IMR-90 (cell line): ENCODE results near the gene REXO1. TPM values are rescaled to one million over a fixed set of nuclear protein-coding genes. Genes with fewer than 3 reads are reported as not detected.
"Not testable (repeated sequence)": the region's sequence is repeated elsewhere in the genome, so short reads cannot be mapped to it uniquely, and the experiment has no call there.

Experiments used
- ATAC-seq: fragments of 200-7000 bp; cut with Tn5 transposase; 2 replicates; pipeline ENCODE4 v1.9.1; 2020; ENCODE audit warnings: low read depth, mild to moderate bottlenecking, moderate library complexity
- BruUV-seq: library from RNA; stranded (reverse); fragments of 400-500 nt; replicated peaks from 2 replicates; lab custom pipeline; 2021; lab: Mats Ljungman, UMichigan
- CTCF ChIA-PET: fragments of 300-600 bp; formaldehyde crosslinking; extraction: SDS; loops from one replicate; lab custom pipeline; 2021; ENCODE audit warnings: antibody characterized with exemption; lab: Yijun Ruan, JAX
- POLR2A ChIA-PET: fragments of 300-600 bp; sonication (Branson Sonifier 250); formaldehyde crosslinking; loops from one replicate; lab custom pipeline; 2022; ENCODE audit warnings: antibody characterized with exemption; ENCODE audit not compliant: unreplicated experiment; lab: Charles Lee
- DNase-seq: peaks from one replicate; pipeline ENCODE4 v3.0.0; 2013
- H2AFZ ChIP-seq: replicated peaks from 2 replicates; pipeline ENCODE3; 2013; ENCODE audit warnings: low read length, mild to moderate bottlenecking; ENCODE audit not compliant: poor library complexity
- H2AK5ac ChIP-seq: 2 replicates; pipeline ENCODE4 v1.6.1; 2013; ENCODE audit warnings: low read depth, low read length, inconsistent platforms
- H2AK9ac ChIP-seq: replicated peaks from 2 replicates; pipeline ENCODE3; 2013; ENCODE audit warnings: mild to moderate bottlenecking, low read depth, low read length, moderate library complexity; ENCODE audit not compliant: poor library complexity
- H2BK120ac ChIP-seq: 2 replicates; pipeline ENCODE4 v1.6.1; 2013; ENCODE audit warnings: low read depth, low read length, inconsistent platforms
- H2BK15ac ChIP-seq: 3 replicates; pipeline ENCODE4 v1.6.1; 2013; ENCODE audit warnings: low read depth, low read length, inconsistent platforms
- H2BK20ac ChIP-seq: 2 replicates; pipeline ENCODE4 v1.6.1; 2013; ENCODE audit warnings: low read depth, mild to moderate bottlenecking, inconsistent platforms, low read length, moderate library complexity
- H2BK5ac ChIP-seq: 2 replicates; pipeline ENCODE4 v1.6.1; 2013; ENCODE audit warnings: mild to moderate bottlenecking, low read depth, low read length, inconsistent platforms; ENCODE audit not compliant: poor library complexity, severe bottlenecking
- H3K14ac ChIP-seq: replicated peaks from 2 replicates; pipeline ENCODE4 v1.6.1; 2013; ENCODE audit warnings: low read depth, low read length, inconsistent platforms
- H3K18ac ChIP-seq: 2 replicates; pipeline ENCODE4 v1.6.1; 2013; ENCODE audit warnings: low read depth, low read length, control low read depth
- H3K23ac ChIP-seq: 2 replicates; pipeline ENCODE4 v1.6.1; 2013; ENCODE audit warnings: low read depth, low read length, inconsistent platforms
- H3K27ac ChIP-seq: 2 replicates; pipeline ENCODE4 v1.5.1; 2013; ENCODE audit warnings: mild to moderate bottlenecking, control low read depth, low read length; ENCODE audit not compliant: insufficient read depth
- H3K27me3 ChIP-seq: 2 replicates; pipeline ENCODE4 v1.6.1; 2013; ENCODE audit warnings: low read length; ENCODE audit not compliant: control insufficient read depth, insufficient read depth
- H3K36me3 ChIP-seq: 2 replicates; pipeline ENCODE4 v1.6.1; 2013; ENCODE audit warnings: low read length, mixed read lengths; ENCODE audit not compliant: control insufficient read depth, insufficient read depth
- H3K4ac ChIP-seq: 2 replicates; pipeline ENCODE4 v1.6.1; 2013; ENCODE audit warnings: low read depth, low read length, inconsistent platforms
- H3K4me1 ChIP-seq: 2 replicates; pipeline ENCODE4 v1.6.1; 2013; ENCODE audit warnings: low read length, mixed read lengths; ENCODE audit not compliant: control insufficient read depth, insufficient read depth
- H3K4me2 ChIP-seq: 2 replicates; pipeline ENCODE4 v1.6.1; 2013; ENCODE audit warnings: low read depth, mild to moderate bottlenecking, control low read depth, low read length, moderate library complexity
- H3K4me3 ChIP-seq: 2 replicates; pipeline ENCODE4 v1.5.1; 2013; ENCODE audit warnings: low read depth, mild to moderate bottlenecking, control low read depth, low read length, moderate library complexity; ENCODE audit not compliant: insufficient read depth
- H3K56ac ChIP-seq: 2 replicates; pipeline ENCODE4 v1.6.1; 2013; ENCODE audit warnings: low read length, inconsistent platforms; ENCODE audit not compliant: insufficient read depth; ENCODE audit errors: extremely low read depth
- H3K79me1 ChIP-seq, 2 experiments: 2 replicates each; pipeline ENCODE4 v1.6.1; 2013; ENCODE audit warnings: low read length in 2 of 2, inconsistent platforms in 1 of 2, low read depth in 1 of 2
- H3K9ac ChIP-seq: 2 replicates; pipeline ENCODE4 v1.6.1; 2013; ENCODE audit warnings: low read depth, low read length, control low read depth
- H3K9me1 ChIP-seq: 2 replicates; pipeline ENCODE4 v1.6.1; 2013; ENCODE audit warnings: low read length, inconsistent platforms; ENCODE audit not compliant: insufficient read depth
- H3K9me3 ChIP-seq: 2 replicates; pipeline ENCODE4 v1.6.1; 2013; ENCODE audit warnings: low read length; ENCODE audit not compliant: control insufficient read depth, insufficient read depth
- H4K20me1 ChIP-seq: 2 replicates; pipeline ENCODE4 v1.6.1; 2013; ENCODE audit warnings: low read length, inconsistent platforms; ENCODE audit not compliant: insufficient read depth
- H4K5ac ChIP-seq: 2 replicates; pipeline ENCODE4 v1.6.1; 2013; ENCODE audit warnings: mild to moderate bottlenecking, low read depth, low read length, control low read depth
- H4K8ac ChIP-seq, 2 experiments: 2 replicates each; pipeline ENCODE4 v1.6.1; 2013; ENCODE audit warnings: low read depth in 2 of 2, low read length in 2 of 2, control low read depth in 1 of 2, inconsistent platforms in 1 of 2
- H4K91ac ChIP-seq: 2 replicates; pipeline ENCODE4 v1.6.1; 2013; ENCODE audit warnings: low read depth, low read length, inconsistent platforms; ENCODE audit not compliant: insufficient read depth
- WGBS, 2 experiments: methylation state at CpG; one replicate each; pipeline versions ENCODE4 v1.1.5 to v1.1.7; 2013; ENCODE audit warnings: missing lambda C conversion rate in 2 of 2; ENCODE audit not compliant: insufficient read length in 1 of 2; ENCODE audit errors: extremely low coverage in 2 of 2; 5-methylcytosine and 5-hydroxymethylcytosine counted together
- dilution Hi-C: fragments of 300-500 bp; cut with HindIII; formaldehyde crosslinking; loops from one replicate; pipeline ENCODE4 v1.14.3; 2018; ENCODE audit warnings: low sequenced_read_pairs; ENCODE audit not compliant: unreplicated experiment
- in situ Hi-C: fragments of 300-500 bp; cut with MboI; formaldehyde crosslinking; loops from 3 replicates; pipeline ENCODE4 v1.14.3; 2019; ENCODE audit warnings: low sequenced_read_pairs, inconsistent platforms, mixed read lengths
- intact Hi-C: fragments of 100-400 bp; cut with micrococcal nuclease; formaldehyde crosslinking; loops from 2 replicates; pipeline ENCODE4 v1.10.0; 2022
- polyA plus RNA-seq, 3 experiments: library from polyadenylated mRNA; depleted of rRNA; stranded (reverse); fragments of >200 nt; gene quantifications; 2 replicates each; pipeline ENCODE4 v1.2.3, GENCODE V29; 2012; ENCODE audit warnings: low replicate concordance in 1 of 3
- total RNA-seq: library from RNA; depleted of rRNA; stranded (reverse); fragments of >200 nt; gene quantifications from 2 replicates; pipeline ENCODE4 v1.2.3, GENCODE V29; 2012

The REXO1 gene
- total and polyA plus RNA-seq, 2 of the 4 experiments (the other 2 are of a cell fraction): 1.4 to 63.7 TPM

GRCh38 chr19:1886360-1886759 lies 38.1 kb upstream of the REXO1 start:
- H4K8ac ChIP-seq, H3K9ac ChIP-seq, H4K5ac ChIP-seq, DNase-seq, H3K4me2 ChIP-seq, dilution Hi-C loops, H3K4me3 ChIP-seq, in situ Hi-C loops, H3K23ac ChIP-seq, H2BK120ac ChIP-seq, ATAC-seq, POLR2A ChIA-PET, H2BK15ac ChIP-seq, H3K9me3 ChIP-seq, H2AK5ac ChIP-seq, H3K56ac ChIP-seq, H2BK5ac ChIP-seq, H2AFZ ChIP-seq, H2BK20ac ChIP-seq, H4K91ac ChIP-seq, H2AK9ac ChIP-seq, H3K18ac ChIP-seq, H3K14ac ChIP-seq, H3K36me3 ChIP-seq, H3K27me3 ChIP-seq, H3K4ac ChIP-seq, intact Hi-C loops, H3K27ac ChIP-seq, BruUV-seq: not testable (repeated sequence)
- CTCF ChIA-PET: interaction anchor here (0.6 to 0.8 kb wide), 2 partner anchors 10 to 89 kb away, joined by 3 read pairs; no protein-coding TSS in a partner anchor
- Histone ChIP-seq H3K9me1 (peaks cover 18% of the 10 kb centered on the region), H4K20me1 (peaks cover 34% of the 10 kb centered on the region), H3K4me1 (peaks cover 24% of the 10 kb centered on the region), H3K79me1 (peaks cover 4 to 35% of the 10 kb centered on the region in 2 experiments)
- no CpG with 5 or more reads among the region's 15 CpGs for WGBS, 2 experiments
